CD14-positive monocyte (primary cell): ENCODE measurements around the gene TRIM50. TPM values are rescaled to one million over a fixed set of nuclear protein-coding genes. Genes with fewer than 3 reads are reported as not detected.
"Not testable (repeated sequence)": the region's sequence is repeated elsewhere in the genome, so short reads cannot be mapped to it uniquely, and the experiment has no call there.

Source experiments
- DNase-seq, 3 donors: peaks; one replicate each; pipeline ENCODE4 v3.0.0-alpha.2; 2011 to 2022
- H2AFZ ChIP-seq: 2 replicates; pipeline ENCODE4 v1.6.0; 2012; ENCODE audit warnings: mild to moderate bottlenecking, low read depth, low read length, inconsistent platforms; ENCODE audit not compliant: insufficient read depth, poor library complexity, severe bottlenecking
- H3K27ac ChIP-seq, 2 donors: 1 replicate in 1 of 2; 2 replicates in 1 of 2; pipeline ENCODE4 v1.5.1; 2012 to 2013; ENCODE audit warnings: low read length in 2 of 2, control low read depth in 1 of 2, inconsistent platforms in 1 of 2, low read depth in 1 of 2, mild to moderate bottlenecking in 1 of 2
- H3K27me3 ChIP-seq, 2 donors: one replicate each; pipeline versions ENCODE4 v1.6.0 to v1.6.1; 2011 to 2013; ENCODE audit warnings: low read length in 2 of 2; ENCODE audit not compliant: control insufficient read depth in 2 of 2, insufficient read depth in 2 of 2
- H3K36me3 ChIP-seq, 2 donors: replicated peaks in 1 of 2; 1 replicate in 1 of 2; 2 replicates in 1 of 2; pipeline versions ENCODE4 v1.5.1 to v1.6.1; 2012 to 2013; ENCODE audit warnings: low read length in 2 of 2, control low read depth in 1 of 2, inconsistent platforms in 1 of 2, mild to moderate bottlenecking in 1 of 2; ENCODE audit not compliant: insufficient read depth in 2 of 2, control insufficient read depth in 1 of 2
- H3K4me1 ChIP-seq, 2 donors: 1 replicate in 1 of 2; 2 replicates in 1 of 2; pipeline versions ENCODE4 v1.5.1 to v1.6.1; 2012 to 2013; ENCODE audit warnings: low read length in 2 of 2, control low read depth in 1 of 2, inconsistent platforms in 1 of 2, mild to moderate bottlenecking in 1 of 2, moderate library complexity in 1 of 2; ENCODE audit not compliant: insufficient read depth in 2 of 2, control insufficient read depth in 1 of 2
- H3K4me2 ChIP-seq: replicated peaks from 2 replicates; pipeline ENCODE3; 2012; ENCODE audit warnings: low read length, moderate library complexity, mild to moderate bottlenecking; ENCODE audit not compliant: poor library complexity, severe bottlenecking; ENCODE audit errors: extremely low read depth
- H3K4me3 ChIP-seq, 3 experiments: fragments of 200-600 bp in 1 of 3; sonication (generic) in 1 of 3; replicated peaks in 1 of 3; 1 replicate in 2 of 3; 2 replicates in 1 of 3; pipeline ENCODE4 v1.5.1; 2011 to 2013; ENCODE audit warnings: low read length in 3 of 3, mild to moderate bottlenecking in 3 of 3, control low read depth in 2 of 3, low read depth in 2 of 3, inconsistent platforms in 1 of 3, moderate library complexity in 1 of 3
- H3K79me2 ChIP-seq: 2 replicates; pipeline ENCODE4 v1.6.0; 2012; ENCODE audit warnings: mild to moderate bottlenecking, control low read depth, inconsistent platforms, low read length, moderate library complexity; ENCODE audit not compliant: insufficient read depth
- H3K9ac ChIP-seq: 2 replicates; pipeline ENCODE4 v1.6.0; 2017; ENCODE audit warnings: low read length, mild to moderate bottlenecking; ENCODE audit not compliant: insufficient read depth, poor library complexity, severe bottlenecking
- H3K9me3 ChIP-seq, 2 donors: replicated peaks in 1 of 2; 1 replicate in 1 of 2; 2 replicates in 1 of 2; pipeline versions ENCODE4 v1.5.1 to v1.6.1; 2012 to 2013; ENCODE audit warnings: low read length in 2 of 2, control low read depth in 1 of 2; ENCODE audit not compliant: control insufficient read depth in 1 of 2, insufficient read depth in 1 of 2
- H4K20me1 ChIP-seq: 2 replicates; pipeline ENCODE4 v1.6.0; 2012; ENCODE audit warnings: mild to moderate bottlenecking, low read length, control low read depth, moderate library complexity; ENCODE audit not compliant: insufficient read depth
- H3K27ac Mint-ChIP-seq, 7 donors: one replicate each; pipeline ENCODE4 v1.8.0; 2020; ENCODE audit warnings: mild to moderate bottlenecking in 7 of 7, mixed read lengths in 7 of 7, moderate library complexity in 6 of 7, inconsistent platforms in 2 of 7
- H3K27me3 Mint-ChIP-seq, 3 donors: one replicate each; pipeline ENCODE4 v1.8.0; 2021 to 2022; ENCODE audit warnings: low read depth in 3 of 3, mild to moderate bottlenecking in 3 of 3, mixed read lengths in 3 of 3, moderate library complexity in 3 of 3, inconsistent platforms in 1 of 3
- H3K36me3 Mint-ChIP-seq, 2 donors: one replicate each; pipeline ENCODE4 v1.8.0; 2020; ENCODE audit warnings: mixed read lengths in 2 of 2, inconsistent platforms in 1 of 2, mild to moderate bottlenecking in 1 of 2
- H3K4me1 Mint-ChIP-seq: one replicate; pipeline ENCODE4 v1.8.0; 2020; ENCODE audit warnings: mild to moderate bottlenecking, mixed read lengths
- H3K4me3 Mint-ChIP-seq, 2 donors: one replicate each; pipeline ENCODE4 v1.8.0; 2020; ENCODE audit warnings: mild to moderate bottlenecking in 2 of 2, mixed read lengths in 2 of 2, moderate library complexity in 1 of 2
- H3K9me3 Mint-ChIP-seq, 7 donors: one replicate each; pipeline ENCODE4 v1.8.0; 2020 to 2022; ENCODE audit warnings: mixed read lengths in 7 of 7, mild to moderate bottlenecking in 6 of 7, moderate library complexity in 6 of 7, inconsistent platforms in 2 of 7
- CTCF ChIP-seq: fragments of 200-600 bp; IDR thresholded peaks from one replicate; pipeline ENCODE4 v1.8.0; 2022; ENCODE audit warnings: antibody characterized with exemption, mild to moderate bottlenecking
- WGBS: methylation state at CpG from one replicate; pipeline ENCODE4 v1.1.5; 2013; ENCODE audit warnings: missing lambda C conversion rate; ENCODE audit not compliant: insufficient coverage; 5-methylcytosine and 5-hydroxymethylcytosine counted together
- intact Hi-C, 2 donors: fragments of 100-400 bp; cut with micrococcal nuclease; formaldehyde crosslinking; loops; one replicate each; pipeline versions ENCODE4 v1.15.0 to v1.15.1; 2023
- polyA plus RNA-seq, 3 donors: library from polyadenylated mRNA; depleted of rRNA in 1 of 3; unstranded in 2 of 3; stranded (reverse) in 1 of 3; fragments of 300-500 nt in 2 of 3; fragments of >200 nt in 1 of 3; fragmentation: Illumina TruSeq in 2 of 3; gene quantifications; 1 replicate in 2 of 3; 2 replicates in 1 of 3; pipeline ENCODE4 v1.2.3, GENCODE V29; 2012 to 2021

Gene TRIM50
- polyA plus RNA-seq, 3 donors, result not detected

- Mint-ChIP-seq H3K9me3 (peaks cover 0 to 3% (median 0%) of the 10 kb centered on the region in 7 donors), H3K27me3 (peaks cover 0 to 13% (median 7%) of the 10 kb centered on the region in 3 donors), H3K27ac (no peak overlapping the region), H3K4me1 (peaks cover 26% of the 10 kb centered on the region), H3K36me3 (no peaks in the 10 kb centered on the region), H3K4me3 (no peak overlapping the region)
- Histone ChIP-seq H3K27me3 (no peaks in the 10 kb centered on the region), H2AFZ (no peak overlapping the region), H3K4me2 (no peak overlapping the region), H4K20me1 (no peaks in the 10 kb centered on the region), H3K27ac (no peak overlapping the region), H3K4me1 (peaks cover 17 to 19% of the 10 kb centered on the region in 2 donors), H3K9me3 (no peaks in the 10 kb centered on the region), H3K9ac (no peak overlapping the region), H3K36me3 (no peaks in the 10 kb centered on the region), H3K4me3 (no peak overlapping the region), H3K79me2 (no peaks in the 10 kb centered on the region)
- DNase-seq, result no peak
- intact Hi-C loops, result no loop called here
- WGBS, result 96% methylated on average over 13 of the region's 28 CpGs
- no peak for TF ChIP-seq CTCF
Observed at GRCh38 chr7:73363225-73364005, 35.5 kb upstream of the TRIM50 start.

- H3K27ac Mint-ChIP-seq, H3K9me3 Mint-ChIP-seq, H3K9me3 ChIP-seq, H3K27me3 Mint-ChIP-seq, intact Hi-C loops, H2AFZ ChIP-seq, H3K4me3 Mint-ChIP-seq, H3K4me3 ChIP-seq, H3K27ac ChIP-seq, H3K4me2 ChIP-seq, H3K27me3 ChIP-seq, H3K36me3 ChIP-seq, DNase-seq, H3K36me3 Mint-ChIP-seq, H3K9ac ChIP-seq, H4K20me1 ChIP-seq, H3K79me2 ChIP-seq: not testable (repeated sequence)
- no CpG with 5 or more reads among the region's 1 CpG for WGBS
- peaks cover 19% of the 10 kb centered on the region for H3K4me1 Mint-ChIP-seq
- H3K4me1 ChIP-seq, result peaks cover 9 to 15% of the 10 kb centered on the region in 2 donors
Observed at GRCh38 chr7:73360590-73360989, 32.7 kb upstream of the TRIM50 start.
